PC-3 (cell line): Measurements from ENCODE around the gene PLXNB2. TPM values are rescaled to one million over a fixed set of nuclear protein-coding genes. Genes with fewer than 3 reads are reported as not detected.

ENCODE experiments used
- ATAC-seq: fragments of 200-7000 bp; cut with Tn5 transposase; 2 replicates; pipeline ENCODE4 v1.9.1; 2020; ENCODE audit warnings: mild to moderate bottlenecking, moderate library complexity
- BruUV-seq: library from RNA; stranded (reverse); fragments of 400-500 nt; replicated peaks from 2 replicates; lab custom pipeline; 2021; lab: Mats Ljungman, UMichigan
- CTCF ChIA-PET: fragments of 300-600 bp; sonication (Branson Sonifier 250); formaldehyde crosslinking; loops from one replicate; lab custom pipeline; 2022; ENCODE audit warnings: antibody characterized with exemption; lab: Charles Lee
- POLR2A ChIA-PET: fragments of 300-600 bp; sonication (Branson Sonifier 250); formaldehyde crosslinking; loops from one replicate; lab custom pipeline; 2022; ENCODE audit warnings: antibody characterized with exemption; ENCODE audit not compliant: unreplicated experiment; lab: Charles Lee
- DNase-seq: peaks from one replicate; pipeline ENCODE4 v3.0.0-alpha.2; 2015
- H2AFZ ChIP-seq: fragments of 300-600 bp; sonication (generic); 2 replicates; pipeline ENCODE4 v1.6.0; 2016; ENCODE audit warnings: antibody characterized with exemption, low read length
- H3F3A ChIP-seq: fragments of 300-600 bp; sonication (generic); one replicate; pipeline ENCODE4 v1.6.0; 2017; ENCODE audit warnings: antibody characterized with exemption, low read length, control low read depth, mild to moderate bottlenecking; ENCODE audit not compliant: unreplicated experiment
- H3K27ac ChIP-seq: fragments of 300-600 bp; sonication (generic); 2 replicates; pipeline ENCODE4 v1.5.1; 2016; ENCODE audit warnings: mild to moderate bottlenecking, low read length
- H3K27me3 ChIP-seq: fragments of 300-600 bp; sonication (generic); 2 replicates; pipeline ENCODE4 v1.6.1; 2016; ENCODE audit warnings: low read length, mixed read lengths
- H3K36me3 ChIP-seq: fragments of 300-600 bp; sonication (generic); 2 replicates; pipeline ENCODE4 v1.6.1; 2016; ENCODE audit warnings: low read depth, mixed run types, low read length, mixed read lengths
- H3K4me1 ChIP-seq: fragments of 300-600 bp; sonication (generic); 2 replicates; pipeline ENCODE4 v1.5.1; 2016; ENCODE audit warnings: low read length; ENCODE audit not compliant: insufficient read depth
- H3K4me2 ChIP-seq: fragments of 300-600 bp; sonication (generic); 2 replicates; pipeline ENCODE4 v1.6.0; 2016; ENCODE audit warnings: low read length
- H3K4me3 ChIP-seq: fragments of 300-600 bp; sonication (generic); 2 replicates; pipeline ENCODE4 v1.5.1; 2016; ENCODE audit warnings: mild to moderate bottlenecking, low read length, mixed read lengths
- H3K79me2 ChIP-seq: fragments of 300-600 bp; sonication (generic); 2 replicates; pipeline ENCODE4 v1.6.1; 2017; ENCODE audit warnings: low read length, mixed read lengths
- H3K9ac ChIP-seq: fragments of 300-600 bp; sonication (generic); 2 replicates; pipeline ENCODE4 v1.6.0; 2016; ENCODE audit warnings: mild to moderate bottlenecking, low read length
- H3K9me2 ChIP-seq: fragments of 300-600 bp; sonication (generic); replicated peaks from 2 replicates; pipeline ENCODE4 v1.6.1; 2016; ENCODE audit warnings: mixed run types, low read length, mixed read lengths
- H3K9me3 ChIP-seq: fragments of 300-600 bp; sonication (generic); 2 replicates; pipeline ENCODE4 v1.6.1; 2016; ENCODE audit warnings: low read length, mixed read lengths
- H4K20me1 ChIP-seq: fragments of 300-600 bp; sonication (generic); 2 replicates; pipeline ENCODE4 v1.6.1; 2016; ENCODE audit warnings: low read length, mixed read lengths
- EZH2phosphoT487 ChIP-seq: fragments of 300-600 bp; sonication (generic); IDR thresholded peaks from 2 replicates; pipeline ENCODE4 v1.6.1; 2018; ENCODE audit warnings: mild to moderate bottlenecking, antibody characterized with exemption, low read length, borderline replicate concordance
- intact Hi-C: fragments of 100-400 bp; cut with micrococcal nuclease; formaldehyde crosslinking; loops from 2 replicates; pipeline ENCODE4 v1.9.0; 2023
- total RNA-seq: library from RNA; depleted of rRNA; stranded (reverse); fragments of >200 nt; gene quantifications from 2 replicates; pipeline ENCODE4 v1.2.3, GENCODE V29; 2014
- TF ChIP-seq, protein P1 (sequence below): fragments of 300-600 bp; sonication (generic); conservative IDR thresholded peaks from 2 replicates; pipeline ENCODE4 v1.5.1; 2017; ENCODE audit warnings: antibody characterized with exemption, low read depth, mild to moderate bottlenecking, low read length

The PLXNB2 gene
- total RNA-seq, 1 experiment from 2014 or later, result 68.2 TPM

DNA sequence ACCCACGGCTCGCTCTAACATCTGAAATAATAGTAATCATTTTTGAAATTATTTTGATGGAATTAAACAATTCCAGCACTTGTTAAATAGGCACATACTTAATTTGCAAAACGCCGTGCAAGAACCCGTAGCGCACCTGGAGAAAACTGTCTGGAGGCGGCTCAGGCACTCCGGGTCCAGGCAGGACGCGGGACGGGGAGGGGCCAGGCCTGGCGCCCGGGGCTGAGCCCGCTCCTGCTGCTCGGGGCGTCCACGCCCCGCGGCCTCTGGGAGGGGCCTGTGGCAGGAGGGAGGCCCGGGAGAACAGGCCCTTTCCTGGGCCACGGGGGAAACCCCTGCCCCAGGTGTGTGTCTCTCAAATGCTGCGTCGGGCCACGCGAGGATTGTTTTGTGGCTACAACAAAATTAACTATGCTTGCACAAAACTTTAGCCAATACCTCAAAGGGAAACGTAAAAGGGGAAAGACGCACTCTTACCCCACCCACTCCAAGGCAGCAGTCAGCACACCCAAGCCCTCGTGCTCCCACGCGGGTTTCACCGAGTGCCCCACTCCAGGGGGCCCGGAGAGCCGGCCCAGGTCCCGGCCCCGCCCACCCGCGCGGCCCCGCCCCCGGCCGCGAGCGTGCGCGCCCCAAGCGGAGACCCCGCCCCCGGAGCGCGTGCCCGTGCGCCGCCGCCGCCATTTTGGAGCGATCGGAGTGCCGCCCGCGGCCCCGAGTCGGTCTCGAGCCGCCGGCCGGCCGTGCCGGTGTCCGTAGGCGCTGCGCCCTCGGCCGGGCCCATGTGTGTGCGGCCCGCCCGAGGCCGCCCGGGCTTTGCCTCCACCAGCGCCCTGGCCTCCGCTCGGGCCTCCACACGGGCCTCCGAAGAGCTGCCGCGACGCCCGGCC, 35.5 kb upstream of the PLXNB2 start, which contains the start of gene PPP6R2:
PPP6R2 (plus strand) TSS at position 677 of the 890 bp plus-strand sequence. CDS start 50,582 bp downstream, outside the sequence.
- 0 out of 2 replicates have a peak, but pooled peaks cover 4% of the 10 kb centered on the region for H4K20me1 ChIP-seq
- H3K9me2 ChIP-seq, result no peaks in the 10 kb centered on the region
- intact Hi-C loops, result loop anchor here (5.0 kb wide), 2 partner anchors 71 to 91 kb away; partner anchors contain the start of genes HDAC10 and MAPK11
- peak; percentile 64 for DNase-seq
- peak within 1 kb of the TSS; percentile 97 for H3K4me2 ChIP-seq
- peak within 1 kb of the TSS; percentile 80 for H3K4me3 ChIP-seq
- H3F3A ChIP-seq, result no peaks in the 10 kb centered on the region
- no peaks in the 10 kb centered on the region for H3K27me3 ChIP-seq
- POLR2A ChIA-PET, result no interaction called here
- peak within 1 kb of the TSS; percentile 71 for H3K27ac ChIP-seq
- peaks cover 18% of the 10 kb centered on the region for H3K79me2 ChIP-seq
- CTCF ChIA-PET, result interaction anchor here (0.9 kb wide), 1 partner anchor 90 kb away, joined by 4 read pairs; no protein-coding TSS in a partner anchor
- no peaks in the 10 kb centered on the region for H3K9me3 ChIP-seq
- H3K4me1 ChIP-seq, result no peaks in the 10 kb centered on the region
- H3K36me3 ChIP-seq, result no peaks in the 10 kb centered on the region; the same call in 1 of the 2 replicates
- TF ChIP-seq, protein P1, sequence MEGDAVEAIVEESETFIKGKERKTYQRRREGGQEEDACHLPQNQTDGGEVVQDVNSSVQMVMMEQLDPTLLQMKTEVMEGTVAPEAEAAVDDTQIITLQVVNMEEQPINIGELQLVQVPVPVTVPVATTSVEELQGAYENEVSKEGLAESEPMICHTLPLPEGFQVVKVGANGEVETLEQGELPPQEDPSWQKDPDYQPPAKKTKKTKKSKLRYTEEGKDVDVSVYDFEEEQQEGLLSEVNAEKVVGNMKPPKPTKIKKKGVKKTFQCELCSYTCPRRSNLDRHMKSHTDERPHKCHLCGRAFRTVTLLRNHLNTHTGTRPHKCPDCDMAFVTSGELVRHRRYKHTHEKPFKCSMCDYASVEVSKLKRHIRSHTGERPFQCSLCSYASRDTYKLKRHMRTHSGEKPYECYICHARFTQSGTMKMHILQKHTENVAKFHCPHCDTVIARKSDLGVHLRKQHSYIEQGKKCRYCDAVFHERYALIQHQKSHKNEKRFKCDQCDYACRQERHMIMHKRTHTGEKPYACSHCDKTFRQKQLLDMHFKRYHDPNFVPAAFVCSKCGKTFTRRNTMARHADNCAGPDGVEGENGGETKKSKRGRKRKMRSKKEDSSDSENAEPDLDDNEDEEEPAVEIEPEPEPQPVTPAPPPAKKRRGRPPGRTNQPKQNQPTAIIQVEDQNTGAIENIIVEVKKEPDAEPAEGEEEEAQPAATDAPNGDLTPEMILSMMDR, result peak; percentile 14; the same call in 1 of the 2 replicates
- TF ChIP-seq EZH2phosphoT487, result no peak
- H2AFZ ChIP-seq, result peak within 1 kb of the TSS; percentile 95
- peak within 1 kb of the TSS; percentile 90 for H3K9ac ChIP-seq
- ATAC-seq, result peak; percentile 84
- BruUV-seq, result TSS peak; percentile 51

DNA sequence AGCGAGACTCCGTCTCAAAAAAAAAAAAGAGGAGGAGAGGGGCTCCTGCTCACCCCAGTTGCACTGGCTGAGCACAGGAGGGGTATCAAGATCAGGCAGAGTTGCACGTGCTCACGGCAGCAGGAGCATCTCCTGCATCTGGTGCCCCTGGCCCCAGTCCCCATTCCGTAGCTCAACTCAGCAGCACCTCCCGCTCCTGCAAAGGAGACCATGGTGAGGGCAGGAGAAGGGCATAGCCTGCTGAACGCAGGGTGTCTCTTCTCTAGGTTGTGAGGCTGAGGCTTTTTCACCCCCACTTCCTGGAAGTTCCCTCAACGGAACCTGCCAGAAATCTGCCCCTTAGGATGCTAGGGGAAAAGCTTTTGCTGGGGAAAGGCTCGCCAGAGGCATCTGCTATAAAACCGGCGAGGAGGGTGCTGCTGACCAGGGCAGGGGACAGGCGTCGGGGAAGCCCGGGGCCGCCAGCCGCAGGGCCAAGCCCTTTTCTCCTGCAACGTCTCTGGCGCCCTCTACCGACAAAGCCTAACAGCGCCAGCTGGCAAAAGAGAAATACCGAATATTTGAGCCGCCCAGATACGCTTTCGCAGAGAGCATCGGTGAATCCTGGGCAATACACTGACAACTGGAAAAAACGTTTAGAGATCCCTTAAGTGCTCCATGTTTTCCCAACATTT, 34.7 kb upstream of the PLXNB2 start:
- peak overlapping the region; percentile 71 for H3K27ac ChIP-seq
- no peaks in the 10 kb centered on the region for H3K4me1 ChIP-seq
- no peaks in the 10 kb centered on the region for H3K9me2 ChIP-seq
- peak overlapping the region; percentile 90 for H3K9ac ChIP-seq
- H3K79me2 ChIP-seq, result peaks cover 10% of the 10 kb centered on the region
- no peaks in the 10 kb centered on the region for H4K20me1 ChIP-seq
- H3K27me3 ChIP-seq, result no peaks in the 10 kb centered on the region
- ATAC-seq (peak; percentile 79), DNase-seq (peak; percentile 89)
- POLR2A ChIA-PET, result no interaction called here
- no peaks in the 10 kb centered on the region; the same call in 1 of the 2 replicates for H3K36me3 ChIP-seq
- peak overlapping the region; percentile 97 for H3K4me2 ChIP-seq
- peak overlapping the region; percentile 80 for H3K4me3 ChIP-seq
- H3F3A ChIP-seq, result no peaks in the 10 kb centered on the region
- BruUV-seq, result no TSS peak
- CTCF ChIA-PET, result interaction anchor here (0.9 kb wide), 1 partner anchor 89 kb away, joined by 4 read pairs; no protein-coding TSS in a partner anchor
- no peaks in the 10 kb centered on the region for H3K9me3 ChIP-seq
- intact Hi-C loops, result loop anchor here (5.0 kb wide), 2 partner anchors 70 to 90 kb away; partner anchors contain the start of genes HDAC10 and MAPK11
- H2AFZ ChIP-seq, result peak overlapping the region; percentile 95
- no peak for TF ChIP-seq EZH2phosphoT487
- TF ChIP-seq, protein P1, result peak; percentile 87
